HEK293 (cell line): ENCODE results near the gene KCNJ14.

Experiments
- CTCF ChIP-seq: fragments of 450-650 bp; formaldehyde crosslinking; IDR thresholded peaks from 2 replicates; pipeline ENCODE4 v1.5.1; 2016; ENCODE audit warnings: missing biosample characterization, missing genetic modification characterization
- KLF10 ChIP-seq: fragments of 450-650 bp; IDR thresholded peaks from 2 replicates; pipeline ENCODE4 v1.5.1; 2018; ENCODE audit warnings: missing biosample characterization, mild to moderate bottlenecking, missing genetic modification characterization
- PBX3 ChIP-seq: sonication (generic); formaldehyde crosslinking; IDR thresholded peaks from 2 replicates; pipeline ENCODE4 v1.8.1; 2022; ENCODE audit warnings: mild to moderate bottlenecking, moderate library complexity, missing genetic modification reagents
- TCF7L2 ChIP-seq: IDR thresholded peaks from 2 replicates; pipeline ENCODE4 v1.6.1; 2011; ENCODE audit warnings: low read depth, mild to moderate bottlenecking, inconsistent platforms, low read length, moderate library complexity, borderline replicate concordance
- ZNF280C ChIP-seq: fragments of 450-650 bp; formaldehyde crosslinking; IDR thresholded peaks from 2 replicates; pipeline ENCODE4 v1.5.1; 2016; ENCODE audit warnings: missing biosample characterization, missing genetic modification characterization
- ZNF335 ChIP-seq: fragments of 450-650 bp; formaldehyde crosslinking; conservative IDR thresholded peaks from 2 replicates; pipeline ENCODE4 v1.5.1; 2016; ENCODE audit warnings: missing biosample characterization, missing genetic modification characterization
- ZNF426 ChIP-seq: fragments of 450-650 bp; formaldehyde crosslinking; IDR thresholded peaks from 2 replicates; pipeline ENCODE4 v1.5.1; 2017; ENCODE audit warnings: missing biosample characterization, missing genetic modification characterization, mild to moderate bottlenecking, inconsistent platforms, moderate library complexity

DNA sequence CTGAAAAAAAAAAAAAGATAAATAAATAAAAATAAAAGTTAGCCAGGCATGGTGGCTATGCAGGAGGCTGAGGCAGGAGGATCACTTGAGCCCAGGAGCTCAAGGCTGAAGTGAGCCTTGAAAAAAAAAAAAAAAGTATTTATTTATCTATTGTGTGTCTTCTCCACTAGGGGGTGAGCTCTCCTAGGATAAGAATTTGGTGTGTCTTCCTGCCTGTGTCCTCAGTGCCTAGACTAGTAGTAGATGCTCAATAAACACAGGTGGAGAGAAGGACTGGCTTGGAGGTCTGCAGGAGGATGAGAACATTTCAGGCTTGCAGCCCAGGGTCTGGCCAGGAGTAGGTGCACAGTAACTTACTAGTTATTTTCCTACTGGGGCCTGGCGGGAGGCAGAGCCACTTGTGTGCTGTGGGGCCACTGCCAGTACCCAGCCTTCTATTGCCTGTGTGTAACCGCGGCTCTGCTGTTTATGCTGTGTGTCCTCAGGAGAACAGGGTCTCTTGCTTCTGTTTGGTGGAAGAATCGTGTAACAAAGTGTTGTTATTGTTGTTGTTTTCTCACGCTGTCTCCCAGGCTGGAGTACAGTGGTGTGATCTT lies 50.9 kb downstream of the KCNJ14 start:
- TF ChIP-seq PBX3 = no peak
- TF ChIP-seq TCF7L2 = no peak
- TF ChIP-seq KLF10 (tag by site-specific recombination) = no peak
- TF ChIP-seq CTCF = peak; percentile 49
- TF ChIP-seq ZNF426 (tag by site-specific recombination) = no peak
- TF ChIP-seq ZNF280C (tag by site-specific recombination) = no peak
- no peak for TF ChIP-seq ZNF335
